K562 (cell line): ENCODE data around the gene SST. TPM values are rescaled to one million over a fixed set of nuclear protein-coding genes. Genes with fewer than 3 reads are reported as not detected.

Experiments
- ATAC-seq: fragments of 200-7000 bp; cut with Tn5 transposase; 3 replicates; pipeline ENCODE4 v1.9.1; 2020; ENCODE audit warnings: moderate library complexity
- BruUV-seq: library from RNA; stranded (reverse); fragments of 400-500 nt; replicated peaks from 2 replicates; lab custom pipeline; 2021; lab: Mats Ljungman, UMichigan
- CTCF ChIA-PET: fragments of 300-600 bp; formaldehyde crosslinking; extraction: SDS; loops from one replicate; lab custom pipeline; 2021; ENCODE audit warnings: low intra/inter-chr PET ratio; lab: Yijun Ruan, JAX
- POLR2A ChIA-PET: fragments of 300-600, 350-650 bp; sonication (Branson Sonifier 250); formaldehyde crosslinking; extraction: SDS; loops from one replicate; lab custom pipeline; 2021; ENCODE audit warnings: antibody characterized with exemption, inconsistent platforms; lab: Yijun Ruan, JAX
- DNase-seq, 4 experiments: peaks; one replicate each; pipeline versions ENCODE4 v3.0.0 to v3.0.0-alpha.2; 2011 to 2018; ENCODE audit warnings: low spot score in 3 of 4, mixed read lengths in 3 of 4; ENCODE audit errors: extremely low read depth in 1 of 4
- FAIRE-seq: peaks from 2 replicates; lab custom pipeline; 2011; peaks lifted over from hg19 to GRCh38; lab: Jason Lieb, UNC
- H2AFZ ChIP-seq: 2 replicates; pipeline ENCODE4 v1.6.0; 2011; ENCODE audit warnings: low read depth, low read length, control low read depth, inconsistent platforms
- H3K27ac ChIP-seq: fragments of 200-600 bp; 3 replicates; pipeline ENCODE4 v1.8.0; 2011; ENCODE audit warnings: low read depth, mild to moderate bottlenecking, control low read depth, inconsistent platforms, low read length, moderate library complexity, mixed read lengths; ENCODE audit errors: extremely low read depth
- H3K27me3 ChIP-seq, 2 experiments: fragments of 300-600 bp in 1 of 2; 2 replicates in 1 of 2; 3 replicates in 1 of 2; pipeline versions ENCODE4 v1.6.0 to v1.8.0; 2011; ENCODE audit warnings: inconsistent platforms in 2 of 2, low read length in 2 of 2, mild to moderate bottlenecking in 1 of 2, mixed read lengths in 1 of 2, moderate library complexity in 1 of 2; ENCODE audit not compliant: control insufficient read depth in 2 of 2, insufficient read depth in 2 of 2
- H3K36me3 ChIP-seq: fragments of 300-600 bp; 3 replicates; pipeline ENCODE4 v1.8.0; 2011; ENCODE audit warnings: mild to moderate bottlenecking, low read length, inconsistent platforms; ENCODE audit not compliant: control insufficient read depth, insufficient read depth
- H3K4me1 ChIP-seq, 2 experiments: fragments of 200-600 bp in 1 of 2; replicated peaks in 1 of 2; 2 replicates in 1 of 2; 3 replicates in 1 of 2; pipeline versions ENCODE4 v1.5.1 to v1.8.0; 2011; ENCODE audit warnings: inconsistent platforms in 2 of 2, low read length in 2 of 2, mild to moderate bottlenecking in 1 of 2, mixed read lengths in 1 of 2, moderate library complexity in 1 of 2; ENCODE audit not compliant: control insufficient read depth in 2 of 2, insufficient read depth in 2 of 2
- H3K4me2 ChIP-seq: 2 replicates; pipeline ENCODE4 v1.6.1; 2011; ENCODE audit warnings: low read length, control low read depth, inconsistent platforms, mixed read lengths; ENCODE audit not compliant: insufficient read depth
- H3K4me3 ChIP-seq: fragments of 200-600 bp; sonication (generic), shearing (Covaris generic); 2 replicates; pipeline ENCODE4 v1.5.1; 2016; ENCODE audit warnings: control low read depth, inconsistent platforms
- H3K79me2 ChIP-seq: fragments of 200-600 bp; 3 replicates; pipeline ENCODE4 v1.8.0; 2011; ENCODE audit warnings: low read length, inconsistent platforms; ENCODE audit not compliant: control insufficient read depth, insufficient read depth
- H3K9ac ChIP-seq, 2 experiments: 2 replicates each; pipeline versions ENCODE4 v1.6.0 to v1.6.1; 2011; ENCODE audit warnings: low read depth in 2 of 2, low read length in 2 of 2, control low read depth in 1 of 2, inconsistent platforms in 1 of 2, mild to moderate bottlenecking in 1 of 2, mixed read lengths in 1 of 2; ENCODE audit not compliant: insufficient read depth in 1 of 2
- H3K9me1 ChIP-seq: one replicate; pipeline ENCODE4 v1.6.0; 2011; ENCODE audit warnings: inconsistent platforms, mild to moderate bottlenecking, low read length, moderate library complexity; ENCODE audit not compliant: control insufficient read depth, insufficient read depth
- H3K9me3 ChIP-seq: replicated peaks from 2 replicates; pipeline ENCODE4 v1.5.1; 2011; ENCODE audit warnings: low read depth, low read length, inconsistent platforms; ENCODE audit not compliant: control insufficient read depth, insufficient read depth
- H4K20me1 ChIP-seq: replicated peaks from 2 replicates; pipeline ENCODE4 v1.6.1; 2011; ENCODE audit warnings: low read length, inconsistent platforms, mixed read lengths; ENCODE audit not compliant: control insufficient read depth, insufficient read depth
- BRF1 ChIP-seq: IDR thresholded peaks from 3 replicates; pipeline ENCODE4 v1.6.1; 2011; ENCODE audit warnings: borderline replicate concordance, mild to moderate bottlenecking; ENCODE audit not compliant: insufficient read length; ENCODE audit errors: extremely low read depth
- CBX2 ChIP-seq: fragments of 200-600 bp; sonication (generic); IDR thresholded peaks from one replicate; pipeline ENCODE4 v1.6.1; 2012; ENCODE audit warnings: mild to moderate bottlenecking, low read length, inconsistent platforms; ENCODE audit not compliant: insufficient read depth, poor library complexity, severe bottlenecking
- CREB1 ChIP-seq, 2 experiments: sonication (generic) in 1 of 2; formaldehyde crosslinking in 1 of 2; IDR thresholded peaks; 2 replicates each; pipeline versions ENCODE4 v1.6.1 to v1.8.0; 2012 to 2022; ENCODE audit warnings: inconsistent platforms in 1 of 2, mild to moderate bottlenecking in 1 of 2, missing genetic modification reagents in 1 of 2, moderate library complexity in 1 of 2
- CXXC5 ChIP-seq: fragments of 250-450 bp; sonication (Bioruptor Pico); IDR thresholded peaks from 2 replicates; pipeline ENCODE4 v1.8.0; 2022; ENCODE audit warnings: inconsistent platforms, mild to moderate bottlenecking, moderate library complexity
- MYC ChIP-seq, 2 experiments: fragments of 250-450 bp in 1 of 2; sonication (Bioruptor Pico) in 1 of 2; IDR thresholded peaks; 2 replicates each; pipeline versions ENCODE4 v1.5.1 to v1.6.1; 2012 to 2021; ENCODE audit warnings: low read depth in 2 of 2, borderline replicate concordance in 1 of 2, improper control_type of control experiment in 1 of 2, low read length in 1 of 2, mild to moderate bottlenecking in 1 of 2, moderate library complexity in 1 of 2
- NFATC3 ChIP-seq: fragments of 450-650 bp; IDR thresholded peaks from 2 replicates; pipeline ENCODE4 v1.6.1; 2017; ENCODE audit warnings: mild to moderate bottlenecking
- POLR2A ChIP-seq: fragments of 450-650 bp; conservative IDR thresholded peaks from 2 replicates; pipeline ENCODE4 v1.6.1; 2016
- SRF ChIP-seq, 2 experiments: fragments of 250-450, 450-650 bp in 1 of 2; sonication (Bioruptor Pico) in 1 of 2; sonication (generic) in 1 of 2; formaldehyde crosslinking; IDR thresholded peaks; 2 replicates each; pipeline versions ENCODE4 v1.5.0 to v1.5.1; 2020 to 2022; ENCODE audit warnings: mild to moderate bottlenecking in 1 of 2, missing genetic modification reagents in 1 of 2
- TARDBP ChIP-seq: fragments of 450-650 bp; IDR thresholded peaks from 2 replicates; pipeline ENCODE4 v1.6.1; 2016
- TCF7L2 ChIP-seq: fragments of 150-350 bp; IDR thresholded peaks from 2 replicates; pipeline ENCODE4 v1.6.1; 2016; ENCODE audit warnings: low read depth, mild to moderate bottlenecking, low read length, moderate library complexity
- TRIM24 ChIP-seq, 2 experiments: fragments of 450-650 bp; IDR thresholded peaks; 2 replicates each; pipeline ENCODE4 v1.6.1; 2016
- XRCC4 ChIP-seq: IDR thresholded peaks from one replicate; pipeline ENCODE4 v1.6.1; 2011; ENCODE audit not compliant: insufficient read depth, insufficient read length; ENCODE audit errors: extremely low read depth
- ZBTB17 ChIP-seq: fragments of 450-650 bp; formaldehyde crosslinking; IDR thresholded peaks from 2 replicates; pipeline ENCODE4 v1.4.0; 2020; ENCODE audit warnings: mild to moderate bottlenecking
- ZBTB7A ChIP-seq: IDR thresholded peaks from 2 replicates; pipeline ENCODE4 v1.6.1; 2011; ENCODE audit warnings: low read depth, mild to moderate bottlenecking, low read length, moderate library complexity, borderline replicate concordance; ENCODE audit not compliant: control insufficient read depth
- ZKSCAN3 ChIP-seq: fragments of 250-450 bp; sonication (Bioruptor Pico); IDR thresholded peaks from 2 replicates; pipeline ENCODE4 v1.4.0; 2020
- WGBS: fragments of 100-300 bp; shearing (Covaris generic); methylation state at CpG from one replicate; pipeline ENCODE4 v1.1.6; 2016; ENCODE audit warnings: low coverage, mixed read lengths; ENCODE audit not compliant: insufficient coverage; ENCODE audit errors: missing lambda C conversion rate; 5-methylcytosine and 5-hydroxymethylcytosine counted together
- in situ Hi-C: fragments of 300-500 bp; cut with MboI; formaldehyde crosslinking; loops from 4 replicates; pipeline ENCODE4 v1.15.0; 2018; ENCODE audit warnings: inconsistent platforms, mixed read lengths
- intact Hi-C: fragments of 100-400 bp; cut with micrococcal nuclease; formaldehyde crosslinking; loops from 2 replicates; pipeline ENCODE4 v1.14.2; 2022
- polyA plus RNA-seq, 8 experiments: library from polyadenylated mRNA; depleted of rRNA in 4 of 8; stranded (reverse) in 5 of 8; unstranded in 3 of 8; fragments of >200 nt; fragmentation: Nextera tagmentation in 2 of 8; fragmentation: Illumina TruSeq in 1 of 8; extraction: Ambion mirVana in 2 of 8; extraction: Trizol in 1 of 8; gene quantifications; 2 replicates each; pipeline versions ENCODE4 v1.2.1 to v1.2.3, GENCODE V29; 2011 to 2014; ENCODE audit warnings: inconsistent platforms in 1 of 8, missing spikeins in 1 of 8
- total RNA-seq, 7 experiments: library from RNA; depleted of rRNA in 6 of 7; stranded (reverse); fragments of >200 nt in 6 of 7; fragmentation: Illumina TruSeq in 2 of 7; extraction: Trizol in 2 of 7; gene quantifications; 2 replicates each; pipeline versions ENCODE4 v1.2.1 to v1.2.3, GENCODE V29; 2011 to 2021; ENCODE audit warnings: low replicate concordance in 1 of 7
- TF ChIP-seq, protein P1 (sequence below): fragments of 250-450 bp; sonication (Bioruptor Pico); IDR thresholded peaks from 2 replicates; pipeline ENCODE4 v1.8.0; 2022; ENCODE audit warnings: moderate library complexity, mild to moderate bottlenecking, inconsistent platforms
- TF ChIP-seq, protein P2 (sequence below): sonication (generic); formaldehyde crosslinking; IDR thresholded peaks from 2 replicates; pipeline ENCODE4 v1.8.1; 2023; ENCODE audit warnings: mild to moderate bottlenecking, missing genetic modification reagents
- TF ChIP-seq, protein P3 (sequence below): fragments of 450-650 bp; IDR thresholded peaks from 2 replicates; pipeline ENCODE4 v1.6.1; 2018; ENCODE audit warnings: mild to moderate bottlenecking, low read depth; ENCODE audit not compliant: partially characterized antibody
- TF ChIP-seq, protein P4 (sequence below): sonication (generic); formaldehyde crosslinking; IDR thresholded peaks from 2 replicates; pipeline ENCODE4 v1.8.0; 2022; ENCODE audit warnings: mild to moderate bottlenecking, low read depth, missing genetic modification reagents

Gene SST
- total and polyA plus RNA-seq, 9 of the 15 experiments (the other 6 are each of a cell fraction or from before 2014, with no cell fraction given): not detected

DNA sequence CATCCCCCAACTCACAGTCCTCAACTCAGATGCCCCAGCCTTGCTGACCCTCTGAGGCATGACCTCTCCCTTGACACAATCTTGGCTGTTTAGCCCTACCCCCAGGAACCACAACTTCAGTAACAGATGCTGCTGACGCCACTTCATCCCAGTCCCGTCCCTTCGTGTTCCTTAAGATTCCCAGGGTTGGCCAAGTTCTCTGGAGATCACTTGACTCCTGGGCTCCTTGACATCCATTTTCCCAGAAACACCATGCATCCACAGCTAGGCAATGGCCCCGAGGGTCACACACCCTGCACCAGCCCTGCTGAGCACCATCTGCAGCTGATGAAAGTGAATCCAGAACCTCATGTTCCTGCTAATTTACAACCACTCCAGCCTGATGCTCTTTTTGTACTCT, 25.3 kb upstream of the SST start:
- DNase-seq (no peak), FAIRE-seq (no peak), ATAC-seq (no peak)
- H3K4me2 ChIP-seq: no peak overlapping the region
- no peaks in the 10 kb centered on the region for H3K79me2 ChIP-seq
- H3K9me3 ChIP-seq: no peaks in the 10 kb centered on the region
- BruUV-seq: no TSS peak
- H3K9ac ChIP-seq: no peak overlapping the region
- in situ Hi-C loops: no loop called here
- H4K20me1 ChIP-seq: no peaks in the 10 kb centered on the region
- no peak overlapping the region for H2AFZ ChIP-seq
- H3K27ac ChIP-seq: no peak overlapping the region
- H3K4me3 ChIP-seq: no peak overlapping the region
- no peaks in the 10 kb centered on the region for H3K9me1 ChIP-seq
- ChIA-PET POLR2A (interaction anchor here (1.0 kb wide), 1 partner anchor 12 kb away, joined by 4 read pairs; no protein-coding TSS in a partner anchor), CTCF (no interaction called here)
- peaks cover 0 to 22% of the 10 kb centered on the region in 2 experiments; a peak in 3 of 5 replicates for H3K27me3 ChIP-seq
- intact Hi-C loops: no loop called here
- no peaks in the 10 kb centered on the region for H3K36me3 ChIP-seq
- 1% methylated on average over 4 of the region's 4 CpGs for WGBS
- H3K4me1 ChIP-seq: peaks cover 0 to 8% of the 10 kb centered on the region in 2 experiments; a peak in 1 of 5 replicates
- TF ChIP-seq TCF7L2 (no peak), BRF1 (no peak), SRF (CRISPR knock-in tag; IDR thresholded peaks at IDR 0.05) (no peak), ZBTB17 (CRISPR knock-in tag) (no peak), TRIM24 (IDR thresholded peaks at IDR 0.05) (no peak), MYC (IDR thresholded peaks at IDR 0.05; ENCODE audit: low read depth, low read length) (no peak), MYC (CRISPR knock-in tag; IDR thresholded peaks at IDR 0.05; ENCODE audit: borderline replicate concordance, low read depth) (no peak), CBX2 (no peak), NFATC3 (no peak), ZBTB7A (no peak), TARDBP (no peak), CREB1 (IDR thresholded peaks at IDR 0.05) (no peak), CREB1 (CRISPR knock-in tag; IDR thresholded peaks at IDR 0.05) (no peak), ZKSCAN3 (CRISPR knock-in tag) (no peak), CXXC5 (CRISPR knock-in tag) (no peak), POLR2A (no peak), XRCC4 (no peak)
- TF ChIP-seq, protein P1, sequence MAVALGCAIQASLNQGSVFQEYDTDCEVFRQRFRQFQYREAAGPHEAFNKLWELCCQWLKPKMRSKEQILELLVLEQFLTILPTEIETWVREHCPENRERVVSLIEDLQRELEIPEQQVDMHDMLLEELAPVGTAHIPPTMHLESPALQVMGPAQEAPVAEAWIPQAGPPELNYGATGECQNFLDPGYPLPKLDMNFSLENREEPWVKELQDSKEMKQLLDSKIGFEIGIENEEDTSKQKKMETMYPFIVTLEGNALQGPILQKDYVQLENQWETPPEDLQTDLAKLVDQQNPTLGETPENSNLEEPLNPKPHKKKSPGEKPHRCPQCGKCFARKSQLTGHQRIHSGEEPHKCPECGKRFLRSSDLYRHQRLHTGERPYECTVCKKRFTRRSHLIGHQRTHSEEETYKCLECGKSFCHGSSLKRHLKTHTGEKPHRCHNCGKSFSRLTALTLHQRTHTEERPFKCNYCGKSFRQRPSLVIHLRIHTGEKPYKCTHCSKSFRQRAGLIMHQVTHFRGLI: no peak
- TF ChIP-seq, protein P2, sequence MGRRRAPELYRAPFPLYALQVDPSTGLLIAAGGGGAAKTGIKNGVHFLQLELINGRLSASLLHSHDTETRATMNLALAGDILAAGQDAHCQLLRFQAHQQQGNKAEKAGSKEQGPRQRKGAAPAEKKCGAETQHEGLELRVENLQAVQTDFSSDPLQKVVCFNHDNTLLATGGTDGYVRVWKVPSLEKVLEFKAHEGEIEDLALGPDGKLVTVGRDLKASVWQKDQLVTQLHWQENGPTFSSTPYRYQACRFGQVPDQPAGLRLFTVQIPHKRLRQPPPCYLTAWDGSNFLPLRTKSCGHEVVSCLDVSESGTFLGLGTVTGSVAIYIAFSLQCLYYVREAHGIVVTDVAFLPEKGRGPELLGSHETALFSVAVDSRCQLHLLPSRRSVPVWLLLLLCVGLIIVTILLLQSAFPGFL (CRISPR knock-in tag): no peak
- TF ChIP-seq, protein P3, sequence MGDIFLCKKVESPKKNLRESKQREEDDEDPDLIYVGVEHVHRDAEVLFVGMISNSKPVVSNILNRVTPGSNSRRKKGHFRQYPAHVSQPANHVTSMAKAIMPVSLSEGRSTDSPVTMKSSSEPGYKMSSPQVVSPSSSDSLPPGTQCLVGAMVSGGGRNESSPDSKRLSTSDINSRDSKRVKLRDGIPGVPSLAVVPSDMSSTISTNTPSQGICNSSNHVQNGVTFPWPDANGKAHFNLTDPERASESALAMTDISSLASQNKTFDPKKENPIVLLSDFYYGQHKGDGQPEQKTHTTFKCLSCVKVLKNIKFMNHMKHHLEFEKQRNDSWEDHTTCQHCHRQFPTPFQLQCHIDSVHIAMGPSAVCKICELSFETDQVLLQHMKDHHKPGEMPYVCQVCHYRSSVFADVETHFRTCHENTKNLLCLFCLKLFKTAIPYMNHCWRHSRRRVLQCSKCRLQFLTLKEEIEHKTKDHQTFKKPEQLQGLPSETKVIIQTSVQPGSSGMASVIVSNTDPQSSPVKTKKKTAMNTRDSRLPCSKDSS: no peak
- TF ChIP-seq, protein P4, sequence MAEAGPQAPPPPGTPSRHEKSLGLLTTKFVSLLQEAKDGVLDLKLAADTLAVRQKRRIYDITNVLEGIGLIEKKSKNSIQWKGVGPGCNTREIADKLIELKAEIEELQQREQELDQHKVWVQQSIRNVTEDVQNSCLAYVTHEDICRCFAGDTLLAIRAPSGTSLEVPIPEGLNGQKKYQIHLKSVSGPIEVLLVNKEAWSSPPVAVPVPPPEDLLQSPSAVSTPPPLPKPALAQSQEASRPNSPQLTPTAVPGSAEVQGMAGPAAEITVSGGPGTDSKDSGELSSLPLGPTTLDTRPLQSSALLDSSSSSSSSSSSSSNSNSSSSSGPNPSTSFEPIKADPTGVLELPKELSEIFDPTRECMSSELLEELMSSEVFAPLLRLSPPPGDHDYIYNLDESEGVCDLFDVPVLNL (CRISPR knock-in tag): no peak
